ENCODE results near the gene ETV2.

The ETV2 gene

GRCh38 chr19:35655600-35655999 is 14.1 kb downstream of the ETV2 start:
- TF ChIP-seq, protein P1, sequence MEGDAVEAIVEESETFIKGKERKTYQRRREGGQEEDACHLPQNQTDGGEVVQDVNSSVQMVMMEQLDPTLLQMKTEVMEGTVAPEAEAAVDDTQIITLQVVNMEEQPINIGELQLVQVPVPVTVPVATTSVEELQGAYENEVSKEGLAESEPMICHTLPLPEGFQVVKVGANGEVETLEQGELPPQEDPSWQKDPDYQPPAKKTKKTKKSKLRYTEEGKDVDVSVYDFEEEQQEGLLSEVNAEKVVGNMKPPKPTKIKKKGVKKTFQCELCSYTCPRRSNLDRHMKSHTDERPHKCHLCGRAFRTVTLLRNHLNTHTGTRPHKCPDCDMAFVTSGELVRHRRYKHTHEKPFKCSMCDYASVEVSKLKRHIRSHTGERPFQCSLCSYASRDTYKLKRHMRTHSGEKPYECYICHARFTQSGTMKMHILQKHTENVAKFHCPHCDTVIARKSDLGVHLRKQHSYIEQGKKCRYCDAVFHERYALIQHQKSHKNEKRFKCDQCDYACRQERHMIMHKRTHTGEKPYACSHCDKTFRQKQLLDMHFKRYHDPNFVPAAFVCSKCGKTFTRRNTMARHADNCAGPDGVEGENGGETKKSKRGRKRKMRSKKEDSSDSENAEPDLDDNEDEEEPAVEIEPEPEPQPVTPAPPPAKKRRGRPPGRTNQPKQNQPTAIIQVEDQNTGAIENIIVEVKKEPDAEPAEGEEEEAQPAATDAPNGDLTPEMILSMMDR (IDR thresholded peaks at IDR 0.05; ENCODE audit: low read depth, low read length, missing control alignments): no peak
- in situ Hi-C loops (cut with HindIII; ENCODE audit: low sequenced_read_pairs): no loop called here
- no peak overlapping the region for H3K4me3 ChIP-seq (ENCODE audit: low read depth, low read length)
- no peak for DNase-seq (ENCODE audit: low read depth)

DNA sequence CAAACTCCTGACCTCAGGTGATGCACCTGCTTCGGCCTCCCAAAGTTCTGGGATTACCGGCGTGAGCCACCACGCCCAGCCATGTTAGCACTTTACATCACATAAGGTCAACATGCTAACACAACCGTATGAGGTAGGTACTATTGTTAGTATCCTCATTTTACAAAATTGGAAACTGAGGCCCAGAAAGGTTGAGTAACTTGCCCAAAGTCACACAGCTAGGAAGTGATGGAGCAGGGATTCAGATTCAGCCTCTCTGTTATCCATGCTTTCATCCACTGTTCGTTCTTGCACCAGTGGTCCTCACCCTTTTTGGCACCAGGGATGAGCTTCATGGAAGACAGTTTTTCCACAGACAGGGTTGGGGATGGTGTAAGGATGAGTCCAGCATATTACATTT is 15.2 kb downstream of the ETV2 start:
- in situ Hi-C loops (cut with HindIII; ENCODE audit: low sequenced_read_pairs): no loop called here
- DNase-seq (ENCODE audit: low read depth): no peak
- TF ChIP-seq, protein P1 (IDR thresholded peaks at IDR 0.05; ENCODE audit: low read depth, low read length, missing control alignments): no peak
- no peak overlapping the region for H3K4me3 ChIP-seq (ENCODE audit: low read depth, low read length)

GRCh38 chr19:35657904-35658700 is 16.6 kb downstream of the ETV2 start:
- in situ Hi-C loops (cut with HindIII; ENCODE audit: low sequenced_read_pairs): no loop called here

GRCh38 chr19:35661995-35662340 is 20.4 kb downstream of the ETV2 start:
- TF ChIP-seq, protein P1 (IDR thresholded peaks at IDR 0.05; ENCODE audit: low read depth, low read length, missing control alignments): no peak
- no peak overlapping the region for H3K4me3 ChIP-seq (ENCODE audit: low read depth, low read length)
- DNase-seq (ENCODE audit: low read depth): no peak
- in situ Hi-C loops (cut with HindIII; ENCODE audit: low sequenced_read_pairs): no loop called here

More at GRCh38 chr19:35657904-35658700, 16.6 kb downstream of the ETV2 start:
- no peak for DNase-seq (ENCODE audit: low read depth)
- TF ChIP-seq, protein P1 (IDR thresholded peaks at IDR 0.05; ENCODE audit: low read depth, low read length, missing control alignments): peak; percentile 11
- no peak overlapping the region for H3K4me3 ChIP-seq (ENCODE audit: low read depth, low read length)

- no peak overlapping the region for H3K4me3 ChIP-seq (ENCODE audit: low read depth, low read length)
- DNase-seq (ENCODE audit: low read depth): no peak
- in situ Hi-C loops (cut with HindIII; ENCODE audit: low sequenced_read_pairs): no loop called here
- TF ChIP-seq, protein P1 (IDR thresholded peaks at IDR 0.05; ENCODE audit: low read depth, low read length, missing control alignments): no peak
These were observed 22.4 kb downstream of the ETV2 start for GRCh38 chr19:35663981-35664380.

GRCh38 chr19:35665157-35665556 is 23.6 kb downstream of the ETV2 start:
- TF ChIP-seq, protein P1 (IDR thresholded peaks at IDR 0.05; ENCODE audit: low read depth, low read length, missing control alignments): no peak
- no peak overlapping the region for H3K4me3 ChIP-seq (ENCODE audit: low read depth, low read length)
- in situ Hi-C loops (cut with HindIII; ENCODE audit: low sequenced_read_pairs): no loop called here
- no peak for DNase-seq (ENCODE audit: low read depth)

Measured in astrocyte of the cerebellum (primary cell).